Measurements from ENCODE around the gene AMBRA1. TPM values are rescaled to one million over a fixed set of nuclear protein-coding genes. Genes with fewer than 3 reads are reported as not detected.

The AMBRA1 gene
- total RNA-seq, 2 donors from 2014 or later: 28.2 to 30.3 TPM

DNA sequence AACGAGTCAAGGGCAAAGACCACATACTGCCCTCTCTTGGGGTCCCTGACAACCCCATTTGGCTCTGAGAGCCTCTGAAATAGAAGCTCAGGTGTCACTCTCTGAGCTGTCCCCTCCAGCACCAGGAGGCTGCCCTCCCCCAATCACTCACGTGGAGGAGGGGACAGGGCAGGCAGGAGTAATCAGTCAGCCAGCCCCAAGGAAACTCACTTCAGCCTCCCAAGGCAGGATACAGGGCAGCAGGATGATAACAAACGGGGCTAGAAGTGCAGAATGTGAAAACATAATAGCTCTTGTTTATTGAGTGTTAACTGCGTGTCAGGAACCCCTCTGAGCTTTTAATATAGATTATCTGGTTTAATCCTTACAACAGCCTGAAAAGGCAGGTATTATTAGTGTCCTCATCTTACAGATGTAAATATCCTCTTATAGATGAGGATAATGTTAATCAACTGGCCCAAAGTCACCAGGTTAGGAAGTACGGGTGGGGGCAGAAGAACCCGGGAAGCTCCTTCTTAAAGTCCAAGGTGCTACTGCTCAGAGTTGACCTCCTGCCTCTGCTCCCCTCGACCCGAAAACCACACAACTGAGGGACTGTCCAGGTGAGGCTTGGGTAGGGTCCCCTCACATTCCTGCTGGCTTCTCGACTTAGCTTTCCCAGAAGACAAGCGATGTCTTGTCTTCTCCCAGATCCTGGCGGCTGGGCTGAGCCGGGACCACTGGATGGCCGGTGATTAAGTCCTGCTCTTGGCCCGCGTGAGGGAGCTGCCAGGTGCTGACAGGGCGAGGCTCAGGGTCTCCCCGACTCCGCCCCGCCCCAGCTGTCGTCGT lies 205.0 kb downstream of the AMBRA1 start:
- H3K27ac Mint-ChIP-seq: no peak overlapping the region

DNA sequence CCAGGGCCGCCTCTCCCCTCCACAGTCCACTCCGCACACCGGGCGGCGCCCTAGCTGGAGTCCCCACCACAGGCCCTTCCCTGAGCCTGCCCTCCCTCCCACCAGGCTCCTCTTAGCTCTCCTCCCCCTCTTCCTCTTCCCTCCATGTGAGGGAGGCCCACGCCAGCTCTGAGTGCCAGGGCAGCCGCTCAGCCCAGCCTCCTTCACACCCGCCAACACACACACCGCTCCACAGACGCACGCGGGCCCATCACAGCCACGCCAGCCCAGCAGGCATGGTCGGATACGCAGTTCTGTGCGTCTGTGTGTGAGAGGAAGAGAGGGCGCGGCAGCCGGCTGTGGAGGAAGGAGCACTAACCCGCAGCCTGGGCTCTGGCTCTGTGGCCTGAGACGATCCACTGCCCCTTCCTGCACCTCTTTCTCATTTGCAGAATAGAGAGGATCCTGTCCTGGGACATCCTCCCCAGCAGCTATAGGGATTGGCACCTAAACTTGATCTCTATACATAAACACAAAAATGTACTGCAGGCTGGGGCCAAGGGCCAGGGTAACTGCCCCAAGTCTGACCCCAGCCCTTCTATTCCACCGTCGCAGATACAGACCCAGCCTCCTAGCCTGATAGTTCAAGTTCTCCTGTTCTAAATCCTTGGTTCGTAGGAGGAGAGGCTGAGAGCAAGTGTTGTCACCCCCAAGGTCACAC lies 205.8 kb downstream of the AMBRA1 start:
- H3K27ac Mint-ChIP-seq: no peak overlapping the region
- H3K9me3 Mint-ChIP-seq: no peaks in the 10 kb centered on the region
- no peak overlapping the region for H3K4me3 Mint-ChIP-seq
- peaks cover 54% of the 10 kb centered on the region for H3K27me3 Mint-ChIP-seq
- ATAC-seq (replicated peaks): no peak
- H3K4me1 Mint-ChIP-seq: peaks cover 24% of the 10 kb centered on the region
- H3K36me3 Mint-ChIP-seq (ENCODE audit: low read depth): peaks cover 6% of the 10 kb centered on the region

More for the DNA sequence above, 205.0 kb downstream of the AMBRA1 start:
- Mint-ChIP-seq H3K4me3 (peak overlapping the region; percentile 63), H3K4me1 (peaks cover 26% of the 10 kb centered on the region), H3K9me3 (no peaks in the 10 kb centered on the region), H3K27me3 (peaks cover 56% of the 10 kb centered on the region), H3K36me3 (ENCODE audit: low read depth) (peaks cover 8% of the 10 kb centered on the region)
- ATAC-seq (replicated peaks): no peak

DNA sequence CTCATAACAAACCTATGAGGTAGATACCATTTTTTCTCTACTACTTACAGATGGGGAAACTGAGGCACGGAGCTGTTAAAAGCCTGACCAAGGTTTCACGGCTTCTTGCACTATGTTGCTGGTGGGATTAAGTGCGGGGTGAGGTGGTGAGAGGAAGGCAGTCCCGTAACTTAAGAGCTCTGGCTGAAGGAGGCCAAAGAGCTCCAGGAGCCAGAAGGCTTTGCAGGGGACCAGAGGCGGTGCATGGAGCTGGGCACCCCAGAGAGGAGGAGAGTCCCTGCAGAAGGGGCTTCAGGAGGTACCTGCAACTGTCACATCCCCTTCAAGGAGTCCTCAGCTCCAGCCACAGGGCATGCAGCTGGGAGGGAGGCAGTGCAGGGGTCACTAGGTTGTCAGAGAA lies 206.4 kb downstream of the AMBRA1 start:
- Mint-ChIP-seq H3K4me3 (no peak overlapping the region), H3K9me3 (no peaks in the 10 kb centered on the region), H3K27ac (no peak overlapping the region), H3K36me3 (ENCODE audit: low read depth) (no peaks in the 10 kb centered on the region), H3K4me1 (peaks cover 18% of the 10 kb centered on the region), H3K27me3 (peaks cover 49% of the 10 kb centered on the region)
- ATAC-seq (replicated peaks): no peak

GRCh38 chr11:46386674-46387073 lies 207.1 kb downstream of the AMBRA1 start:
- peak; percentile 25 for ATAC-seq (replicated peaks)
- peak overlapping the region; percentile 19 for H3K27ac Mint-ChIP-seq
- H3K4me1 Mint-ChIP-seq: peaks cover 18% of the 10 kb centered on the region
- H3K36me3 Mint-ChIP-seq (ENCODE audit: low read depth): no peaks in the 10 kb centered on the region
- no peak overlapping the region for H3K4me3 Mint-ChIP-seq
- H3K27me3 Mint-ChIP-seq: peaks cover 53% of the 10 kb centered on the region
- H3K9me3 Mint-ChIP-seq: no peaks in the 10 kb centered on the region

GRCh38 chr11:46386005-46386578 lies 207.7 kb downstream of the AMBRA1 start:
- no peak for ATAC-seq (replicated peaks)
- H3K27me3 Mint-ChIP-seq: peaks cover 53% of the 10 kb centered on the region
- no peaks in the 10 kb centered on the region for H3K36me3 Mint-ChIP-seq (ENCODE audit: low read depth)
- H3K9me3 Mint-ChIP-seq: no peaks in the 10 kb centered on the region
- peak overlapping the region; percentile 19 for H3K27ac Mint-ChIP-seq
- peaks cover 18% of the 10 kb centered on the region for H3K4me1 Mint-ChIP-seq
- H3K4me3 Mint-ChIP-seq: no peak overlapping the region

- H3K27me3 Mint-ChIP-seq: peaks cover 50% of the 10 kb centered on the region
- H3K9me3 Mint-ChIP-seq: no peaks in the 10 kb centered on the region
- ATAC-seq (replicated peaks): no peak
- H3K36me3 Mint-ChIP-seq (ENCODE audit: low read depth): no peaks in the 10 kb centered on the region
- H3K27ac Mint-ChIP-seq: no peak overlapping the region
- H3K4me3 Mint-ChIP-seq: no peak overlapping the region
- H3K4me1 Mint-ChIP-seq: peaks cover 18% of the 10 kb centered on the region
These were observed 208.4 kb downstream of the AMBRA1 start for GRCh38 chr11:46385169-46386004.

GRCh38 chr11:46383974-46384701 lies 209.7 kb downstream of the AMBRA1 start:
- Mint-ChIP-seq H3K4me3 (no peak overlapping the region), H3K36me3 (ENCODE audit: low read depth) (no peaks in the 10 kb centered on the region), H3K4me1 (peaks cover 18% of the 10 kb centered on the region), H3K27ac (no peak overlapping the region), H3K9me3 (no peaks in the 10 kb centered on the region), H3K27me3 (peaks cover 40% of the 10 kb centered on the region)
- no peak for ATAC-seq (replicated peaks)

DNA sequence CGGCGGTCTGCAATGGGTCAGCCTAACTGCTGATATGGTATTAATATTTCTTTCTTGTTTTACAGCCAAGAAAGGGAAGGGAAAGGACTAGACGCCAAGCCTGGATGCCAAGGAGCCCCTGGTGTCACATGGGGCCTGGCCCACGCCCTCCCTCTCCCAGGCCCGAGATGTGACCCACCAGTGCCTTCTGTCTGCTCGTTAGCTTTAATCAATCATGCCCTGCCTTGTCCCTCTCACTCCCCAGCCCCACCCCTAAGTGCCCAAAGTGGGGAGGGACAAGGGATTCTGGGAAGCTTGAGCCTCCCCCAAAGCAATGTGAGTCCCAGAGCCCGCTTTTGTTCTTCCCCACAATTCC lies 210.4 kb downstream of the AMBRA1 start:
- Mint-ChIP-seq H3K4me1 (peaks cover 16% of the 10 kb centered on the region), H3K36me3 (ENCODE audit: low read depth) (no peaks in the 10 kb centered on the region), H3K4me3 (no peak overlapping the region), H3K27me3 (peaks cover 35% of the 10 kb centered on the region), H3K27ac (no peak overlapping the region), H3K9me3 (no peaks in the 10 kb centered on the region)
- ATAC-seq (replicated peaks): no peak

DNA sequence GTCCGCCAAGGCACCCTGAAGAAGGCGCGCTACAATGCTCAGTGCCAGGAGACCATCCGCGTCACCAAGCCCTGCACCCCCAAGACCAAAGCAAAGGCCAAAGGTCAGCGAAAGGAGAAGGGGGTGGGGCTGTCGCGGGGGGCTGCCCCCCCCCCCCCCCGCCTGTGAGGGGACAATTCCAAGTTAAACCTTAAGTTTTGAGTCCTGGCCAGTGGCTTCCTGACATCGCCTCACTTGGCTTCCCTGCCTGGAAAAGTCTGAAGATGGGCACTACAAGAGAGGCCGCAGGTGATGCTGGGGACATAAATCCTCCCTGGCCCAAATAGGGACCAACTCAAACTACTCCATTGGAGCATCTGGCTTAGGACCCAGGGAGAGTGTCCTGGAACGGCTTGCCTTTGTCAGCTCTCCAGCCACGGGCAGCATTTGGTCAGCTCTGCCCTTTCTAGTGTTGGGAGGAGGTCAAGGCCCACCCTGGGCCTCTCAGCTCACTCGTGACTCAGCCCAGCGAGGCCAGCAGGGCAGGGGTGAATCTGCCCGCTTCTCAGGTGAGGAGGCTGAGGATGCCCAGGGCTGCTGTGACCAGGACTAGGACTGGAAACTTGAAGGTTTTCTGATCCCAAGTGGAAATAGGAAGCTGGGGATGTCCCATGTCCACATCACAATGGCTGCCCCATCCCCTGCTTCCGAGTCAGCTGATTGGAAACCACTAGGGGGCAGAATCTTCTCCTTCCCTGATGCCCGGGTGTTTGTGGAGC lies 211.0 kb downstream of the AMBRA1 start:
- peak overlapping the region; percentile 71 for H3K4me3 Mint-ChIP-seq
- peaks cover 29% of the 10 kb centered on the region for H3K27me3 Mint-ChIP-seq
- peaks cover 13% of the 10 kb centered on the region for H3K4me1 Mint-ChIP-seq
- H3K27ac Mint-ChIP-seq: no peak overlapping the region
- ATAC-seq (replicated peaks): no peak
- H3K36me3 Mint-ChIP-seq (ENCODE audit: low read depth): peaks cover 4% of the 10 kb centered on the region
- no peaks in the 10 kb centered on the region for H3K9me3 Mint-ChIP-seq

GRCh38 chr11:46381819-46382645 lies 211.8 kb downstream of the AMBRA1 start:
- Mint-ChIP-seq H3K4me3 (peak overlapping the region; percentile 71), H3K4me1 (peaks cover 11% of the 10 kb centered on the region), H3K27ac (no peak overlapping the region), H3K9me3 (no peaks in the 10 kb centered on the region), H3K27me3 (peaks cover 24% of the 10 kb centered on the region), H3K36me3 (ENCODE audit: low read depth) (peaks cover 12% of the 10 kb centered on the region)
- peak; percentile 7 for ATAC-seq (replicated peaks)

GRCh38 chr11:46381048-46381818 lies 212.6 kb downstream of the AMBRA1 start, which contains the start of gene MDK:
Gene MDK (plus strand): TSS chr11:46381669. CDS start chr11:46382058, 389 bp downstream.
- no peak within 1 kb of the TSS for H3K27ac Mint-ChIP-seq
- ATAC-seq (replicated peaks): peak; percentile 20
- no peaks in the 10 kb centered on the region for H3K9me3 Mint-ChIP-seq
- H3K4me1 Mint-ChIP-seq: peaks cover 4% of the 10 kb centered on the region
- peaks cover 17% of the 10 kb centered on the region for H3K27me3 Mint-ChIP-seq
- peak within 1 kb of the TSS; percentile 71 for H3K4me3 Mint-ChIP-seq
- H3K36me3 Mint-ChIP-seq (ENCODE audit: low read depth): peaks cover 20% of the 10 kb centered on the region

All from activated T-helper 17 cell treated with anti-CD3 and anti-CD28 coated beads, Interleukin-2, amount 50 U/mL, for 72 hours (primary cell).